ENCODE data around the gene ACTC1.

The ACTC1 gene

GRCh38 chr15:34795267-34796081, at the start of gene ACTC1:
ACTC1 (minus strand) TSS chr15:34795549; CDS start chr15:34794808, 741 bp downstream.
- no peak within 1 kb of the TSS for H3K27ac ChIP-seq
- TF ChIP-seq CTCF (IDR thresholded peaks at IDR 0.05) (no peak), ZFX (IDR thresholded peaks at IDR 0.05; ENCODE audit: borderline replicate concordance) (no peak)

GRCh38 chr15:34841262-34841725, 45.9 kb upstream of the ACTC1 start:
- no peak overlapping the region for H3K27ac ChIP-seq
- TF ChIP-seq CTCF (IDR thresholded peaks at IDR 0.05) (no peak), ZFX (IDR thresholded peaks at IDR 0.05; ENCODE audit: borderline replicate concordance) (no peak)

GRCh38 chr15:34838282-34838681, 42.9 kb upstream of the ACTC1 start:
- H3K27ac ChIP-seq = no peak overlapping the region
- TF ChIP-seq CTCF (IDR thresholded peaks at IDR 0.05) (no peak), ZFX (IDR thresholded peaks at IDR 0.05; ENCODE audit: borderline replicate concordance) (no peak)

GRCh38 chr15:34837246-34838016, 42.1 kb upstream of the ACTC1 start:
- TF ChIP-seq CTCF (IDR thresholded peaks at IDR 0.05) (no peak), ZFX (IDR thresholded peaks at IDR 0.05; ENCODE audit: borderline replicate concordance) (no peak)
- no peak overlapping the region for H3K27ac ChIP-seq

- H3K27ac ChIP-seq = no peak overlapping the region
Measured at GRCh38 chr15:34828145-34828911, 33.0 kb upstream of the ACTC1 start.

GRCh38 chr15:34821831-34822230, 26.5 kb upstream of the ACTC1 start:
- H3K27ac ChIP-seq = no peak overlapping the region
- TF ChIP-seq CTCF (IDR thresholded peaks at IDR 0.05) (no peak), ZFX (IDR thresholded peaks at IDR 0.05; ENCODE audit: borderline replicate concordance) (no peak)

More at GRCh38 chr15:34828145-34828911, 33.0 kb upstream of the ACTC1 start:
- no peak for TF ChIP-seq ZFX (IDR thresholded peaks at IDR 0.05; ENCODE audit: borderline replicate concordance)
- no peak for TF ChIP-seq CTCF (IDR thresholded peaks at IDR 0.05)
